ENCODE measurements around the gene SPATA24.
"Not testable (repeated sequence)": the region's sequence is repeated elsewhere in the genome, so short reads cannot be mapped to it uniquely, and the experiment has no call there.

Gene SPATA24

GRCh38 chr5:139416651-139417050 lies 12.8 kb upstream of the SPATA24 start:
- DNase-seq (ENCODE audit: low read depth) = no peak

- DNase-seq (ENCODE audit: low read depth) = no peak
These were observed 12.0 kb upstream of the SPATA24 start for GRCh38 chr5:139415869-139416268.

GRCh38 chr5:139415221-139415861 lies 11.5 kb upstream of the SPATA24 start:
- DNase-seq (ENCODE audit: low read depth) = no peak

GRCh38 chr5:139414581-139415130 lies 10.8 kb upstream of the SPATA24 start:
- no peak for DNase-seq (ENCODE audit: low read depth)

GRCh38 chr5:139413963-139414362 lies 10.1 kb upstream of the SPATA24 start:
- no peak for DNase-seq (ENCODE audit: low read depth)

- DNase-seq (ENCODE audit: low read depth) = no peak
These were observed 9.3 kb upstream of the SPATA24 start for GRCh38 chr5:139413153-139413552.

- no peak for DNase-seq (ENCODE audit: low read depth)
These were observed 7.3 kb upstream of the SPATA24 start for GRCh38 chr5:139410993-139411828.

- DNase-seq (ENCODE audit: low read depth) = no peak
These were observed 6.5 kb upstream of the SPATA24 start for GRCh38 chr5:139410121-139410992.

- not testable (repeated sequence) for DNase-seq (ENCODE audit: low read depth)
These were observed 5.2 kb upstream of the SPATA24 start for GRCh38 chr5:139409116-139409515.

GRCh38 chr5:139408191-139408590 lies 4.3 kb upstream of the SPATA24 start:
- DNase-seq (ENCODE audit: low read depth) = no peak

- no peak for DNase-seq (ENCODE audit: low read depth)
These were observed 3.6 kb upstream of the SPATA24 start for GRCh38 chr5:139407517-139407916.

- DNase-seq (ENCODE audit: low read depth) = no peak
These were observed 3.1 kb upstream of the SPATA24 start for GRCh38 chr5:139406963-139407362.

GRCh38 chr5:139404484-139404840 lies 573 bp upstream of the SPATA24 start:
- no peak for DNase-seq (ENCODE audit: low read depth)

- no peak for DNase-seq (ENCODE audit: low read depth)
These were observed 487 bp downstream of the SPATA24 start for GRCh38 chr5:139403418-139403786.

GRCh38 chr5:139402561-139403158 lies 1.2 kb downstream of the SPATA24 start:
- no peak for DNase-seq (ENCODE audit: low read depth)

GRCh38 chr5:139401546-139401945 lies 2.3 kb downstream of the SPATA24 start:
- DNase-seq (ENCODE audit: low read depth) = no peak

- no peak for DNase-seq (ENCODE audit: low read depth)
These were observed 4.3 kb downstream of the SPATA24 start for GRCh38 chr5:139399501-139400121.

- DNase-seq (ENCODE audit: low read depth) = no peak
These were observed 6.0 kb downstream of the SPATA24 start for GRCh38 chr5:139397921-139398320.

- no peak for DNase-seq (ENCODE audit: low read depth)
These were observed 7.2 kb downstream of the SPATA24 start for GRCh38 chr5:139396691-139397090.

- no peak for DNase-seq (ENCODE audit: low read depth)
These were observed 7.8 kb downstream of the SPATA24 start for GRCh38 chr5:139395844-139396640.

Measured in stimulated activated CD8-positive, alpha-beta memory T cell treated with anti-CD3 and anti-CD28 coated beads, Interleukin-15, amount 100 ng/mL, for 1 hour (primary cell).